NCI-H2107 (cell line): ENCODE results near the gene FAAP24.
A peak's percentile ranks its signal among the peaks of the same experiment; 100 is the strongest.
"Not testable (repeated sequence)": the region's sequence is repeated elsewhere in the genome, so short reads cannot be mapped to it uniquely, and the experiment has no call there.

Experiments used
- DNase-seq: peaks from one replicate; lab custom pipeline; 2025; lab: John Stamatoyannopoulos, UW

Gene FAAP24

GRCh38 chr19:32971715-32972540, at the start of gene FAAP24, which contains the start of gene CEP89:
FAAP24 (plus strand) TSS chr19:32972242; CDS start chr19:32973197, 955 bp downstream.
CEP89 (minus strand) TSS chr19:32971958; CDS start chr19:32971874, 84 bp downstream.
- DNase-seq, result peak; percentile 98

GRCh38 chr19:32924200-32924599, 47.8 kb upstream of the FAAP24 start:
- no peak for DNase-seq

DNA sequence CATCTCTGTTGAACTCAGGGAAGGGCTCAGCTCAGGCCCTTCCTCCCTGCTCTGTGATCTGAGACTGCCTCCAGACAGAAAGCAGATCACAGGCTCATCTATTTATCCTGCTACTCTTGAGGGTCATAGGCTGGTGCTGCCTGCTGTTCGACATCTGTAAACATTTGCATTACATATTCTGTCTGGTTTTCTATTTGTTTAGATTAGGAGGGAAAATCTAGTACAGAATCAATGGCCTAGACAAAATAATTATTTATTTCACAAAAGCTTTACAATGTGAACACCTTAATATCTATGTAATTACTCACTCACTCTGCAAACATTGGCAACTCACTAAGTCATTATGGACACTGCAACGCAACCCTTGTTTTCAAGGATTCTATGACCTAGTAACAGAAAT, 43.2 kb upstream of the FAAP24 start:
- no peak for DNase-seq

DNA sequence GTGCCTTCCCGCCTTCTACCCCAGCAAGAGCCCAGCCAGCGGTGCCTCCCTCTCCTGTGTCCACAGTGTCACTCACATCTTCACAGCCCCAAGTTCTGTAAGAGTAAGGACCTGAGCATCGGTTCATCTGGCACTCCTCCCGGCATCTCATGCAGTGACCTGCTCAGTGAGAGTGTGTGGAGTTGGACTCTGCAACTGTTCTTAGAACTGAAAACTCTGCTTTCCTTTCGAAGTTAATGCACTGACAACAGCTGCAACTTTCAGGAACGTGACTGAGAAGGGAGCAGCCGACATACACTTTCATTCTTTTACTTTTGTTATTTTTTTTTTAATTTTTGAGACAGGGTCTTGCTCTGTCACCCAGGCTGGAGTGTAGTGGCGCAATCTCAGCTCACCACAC, 41.5 kb upstream of the FAAP24 start:
- DNase-seq, result no peak

DNA sequence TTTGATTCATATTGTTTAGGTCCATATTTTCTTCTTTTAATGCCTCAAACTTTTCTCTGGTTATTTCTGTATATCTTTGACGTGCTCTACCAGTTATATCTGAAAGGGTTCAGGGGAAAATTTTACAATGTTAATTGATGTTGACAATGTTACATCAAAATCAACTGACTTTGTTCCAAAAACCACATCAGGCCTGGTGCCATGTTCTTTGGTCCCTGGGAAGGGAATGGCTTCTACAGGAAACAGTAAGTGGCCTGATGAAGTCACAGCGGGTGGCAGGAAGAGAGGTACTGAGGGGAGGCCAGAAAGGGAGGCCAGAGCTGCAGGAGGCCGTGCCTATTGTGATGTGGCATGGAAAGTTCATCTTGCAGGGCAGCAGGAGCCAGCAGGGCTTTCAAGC, 38.5 kb upstream of the FAAP24 start:
- DNase-seq, result no peak

- no peak for DNase-seq
Measured at GRCh38 chr19:32935629-32936028, 36.4 kb upstream of the FAAP24 start.

- DNase-seq, result no peak
Measured at GRCh38 chr19:32936065-32936464, 36.0 kb upstream of the FAAP24 start.

GRCh38 chr19:32941273-32941672, 30.8 kb upstream of the FAAP24 start:
- not testable (repeated sequence) for DNase-seq

DNA sequence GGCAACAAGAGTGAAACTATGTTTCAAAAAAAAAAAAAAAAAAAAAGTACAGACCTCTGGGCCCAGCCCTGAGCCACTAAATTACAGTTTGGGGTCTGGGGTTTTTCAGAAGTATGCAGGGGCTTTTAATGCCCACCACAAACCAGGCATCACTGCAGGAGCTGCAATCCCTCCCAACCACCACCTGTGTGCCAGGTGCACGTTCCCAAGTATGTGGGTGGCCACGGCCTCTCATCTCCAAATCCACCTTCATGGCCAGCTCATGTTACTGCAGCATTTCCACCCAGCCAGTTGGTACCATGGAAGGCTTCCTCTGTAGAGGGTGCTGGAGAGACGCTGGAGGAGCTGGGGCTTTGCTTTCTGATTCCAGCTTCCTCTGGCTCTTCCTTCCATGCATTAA, 26.8 kb upstream of the FAAP24 start:
- peak; percentile 45 for DNase-seq

- no peak for DNase-seq
Measured at GRCh38 chr19:32966750-32967149, 5.3 kb upstream of the FAAP24 start.

DNA sequence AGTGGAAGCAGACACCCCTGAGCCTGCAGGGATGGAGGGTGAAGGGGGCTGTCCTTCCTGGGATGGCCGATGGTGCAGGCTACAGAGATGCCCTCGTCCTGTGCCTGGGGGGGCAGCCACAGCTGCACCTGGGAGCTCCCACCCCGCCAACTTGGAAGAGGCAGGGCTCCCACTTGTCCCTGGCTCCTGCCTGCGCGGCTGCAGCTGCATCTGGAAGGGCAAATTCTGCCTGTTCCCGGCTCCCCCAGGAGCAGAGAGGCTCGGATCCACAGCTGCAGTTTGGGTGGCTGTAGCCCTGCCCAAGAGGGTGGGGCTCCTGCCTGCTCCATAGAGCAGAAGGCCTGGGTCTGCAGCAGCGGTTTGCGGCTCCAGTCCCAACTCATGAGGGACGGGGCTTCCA, 2.5 kb upstream of the FAAP24 start:
- DNase-seq, result no peak

DNA sequence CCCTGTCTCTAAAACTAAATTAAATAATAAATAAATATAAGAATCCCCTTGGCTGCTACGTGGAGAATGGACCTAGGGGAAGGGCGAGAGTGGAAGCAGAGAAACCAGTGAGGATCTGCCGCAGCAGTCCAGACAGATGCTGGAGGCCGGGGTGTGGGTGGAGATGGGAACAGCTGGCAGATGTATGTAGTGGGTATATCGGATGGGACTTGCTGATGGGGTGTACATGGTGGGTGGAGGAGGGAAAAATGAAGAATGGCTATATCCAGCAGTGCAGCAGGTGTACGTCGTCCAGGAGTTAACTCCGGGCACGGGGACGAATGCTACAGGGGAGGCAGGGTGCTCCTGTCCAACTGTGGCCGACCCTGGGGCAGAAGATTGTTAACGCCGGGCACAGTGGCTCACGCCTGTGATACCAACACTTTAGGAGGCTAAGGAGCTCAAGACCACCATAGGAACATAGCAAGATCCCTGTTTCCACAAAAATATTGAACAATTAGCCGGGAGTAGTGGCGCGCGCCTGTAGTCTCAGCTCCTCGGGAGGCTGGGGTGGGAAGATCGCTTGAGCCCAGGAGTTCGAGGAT, 938 bp upstream of the FAAP24 start:
- DNase-seq, result no peak

DNA sequence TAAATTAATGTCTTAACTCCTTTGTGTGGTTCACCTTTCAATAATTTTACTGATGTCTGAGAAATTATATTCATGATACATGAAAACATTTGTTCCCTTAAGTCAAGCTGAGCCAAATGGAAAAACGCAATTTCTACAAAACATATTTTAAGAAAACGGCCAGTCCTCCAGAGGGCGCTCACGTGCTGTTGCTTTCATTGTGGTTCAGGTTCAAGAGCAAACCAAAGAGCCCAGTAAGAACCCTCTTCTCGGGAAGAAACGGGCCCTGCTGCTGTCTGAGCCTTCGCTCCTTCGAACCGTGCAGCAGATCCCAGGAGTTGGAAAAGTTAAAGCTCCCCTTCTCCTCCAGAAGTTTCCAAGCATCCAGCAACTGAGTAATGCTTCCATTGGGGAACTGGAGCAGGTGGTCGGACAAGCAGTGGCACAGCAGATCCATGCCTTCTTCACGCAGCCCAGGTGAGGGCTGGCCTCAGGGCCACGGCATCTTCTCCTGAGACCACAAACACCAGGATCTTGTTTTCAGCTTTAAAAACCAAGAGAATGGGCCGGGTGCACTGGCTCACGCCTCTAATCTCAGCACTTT, 4.3 kb downstream of the FAAP24 start:
- DNase-seq, result peak; percentile 43

DNA sequence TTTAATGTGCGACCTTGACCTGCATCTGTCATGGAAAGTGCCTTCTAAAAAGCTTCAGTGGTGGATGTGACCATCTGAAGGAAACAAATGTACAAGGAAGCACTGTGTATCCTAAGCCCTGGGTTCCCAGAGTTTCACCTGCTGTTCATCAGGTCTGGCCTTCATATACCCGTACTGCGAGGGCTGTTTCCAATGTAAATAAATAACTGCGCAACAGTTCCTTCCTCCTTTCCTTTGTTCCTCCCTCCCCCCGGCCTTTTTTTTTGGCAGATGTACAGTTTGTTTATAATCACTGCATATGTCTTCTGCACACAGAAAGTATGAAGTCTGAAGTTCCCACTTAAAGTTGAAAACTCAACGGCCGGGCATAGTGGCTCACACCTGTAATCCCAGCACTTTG, 5.2 kb downstream of the FAAP24 start:
- no peak for DNase-seq

GRCh38 chr19:32977813-32978212, 5.8 kb downstream of the FAAP24 start:
- not testable (repeated sequence) for DNase-seq

DNA sequence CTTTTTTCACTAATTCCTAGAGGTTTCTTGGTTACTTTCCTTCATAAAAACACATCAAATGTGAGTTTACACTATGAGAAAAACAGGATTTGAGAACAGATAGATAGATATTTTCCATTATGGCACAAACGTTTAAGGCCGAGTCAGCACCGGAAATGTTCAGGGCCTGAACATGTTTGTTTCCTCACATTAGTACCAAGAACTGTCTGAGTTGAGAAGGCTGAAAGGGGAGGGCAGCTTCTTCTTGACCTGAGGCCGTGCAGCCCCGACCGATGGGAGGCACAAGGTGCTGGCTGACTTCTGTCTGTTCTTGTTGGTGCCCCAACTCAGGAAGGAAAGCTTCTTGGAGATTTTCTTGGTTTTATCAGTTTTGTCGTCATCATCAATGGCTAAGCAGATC, 7.8 kb downstream of the FAAP24 start:
- not testable (repeated sequence) for DNase-seq

DNA sequence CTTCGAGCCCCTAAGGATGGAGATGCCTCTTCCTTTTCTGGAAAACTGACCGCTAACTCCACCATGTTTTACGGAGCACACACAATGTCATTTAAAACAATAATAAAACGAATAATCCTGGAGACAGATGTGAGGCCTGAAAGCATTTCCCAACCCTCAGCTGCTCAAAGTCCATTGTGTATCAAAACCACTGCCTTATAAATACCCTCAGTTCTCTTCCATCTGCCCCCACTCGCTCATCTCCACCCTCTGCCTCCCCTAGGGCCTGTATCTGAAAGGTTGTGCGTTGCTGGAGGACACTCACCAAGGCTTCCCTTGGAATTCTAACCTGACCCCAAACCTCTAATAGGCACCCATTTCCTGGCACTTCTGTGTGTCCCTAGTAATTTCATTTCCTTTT, 10.4 kb downstream of the FAAP24 start:
- not testable (repeated sequence) for DNase-seq

- not testable (repeated sequence) for DNase-seq
Measured at GRCh38 chr19:32988254-32988653, 16.2 kb downstream of the FAAP24 start.

DNA sequence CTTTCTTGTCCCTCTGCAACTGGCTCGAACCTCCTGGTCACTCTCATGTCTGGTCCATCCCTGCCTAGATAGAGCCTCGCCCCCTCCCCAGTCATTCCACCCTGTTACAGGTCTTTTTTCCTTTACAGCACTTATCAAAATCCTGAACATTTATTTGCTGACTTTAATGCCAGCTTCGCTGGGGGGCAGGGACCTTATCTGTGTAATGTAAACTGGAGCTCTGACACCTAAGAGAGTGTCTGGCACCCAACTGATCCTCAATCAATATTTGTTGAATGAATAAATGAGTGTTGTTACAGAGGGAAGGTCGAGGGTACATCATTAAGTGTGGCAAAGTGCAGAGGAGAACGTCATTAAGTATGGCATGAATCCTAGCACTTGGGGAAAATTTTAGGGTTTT, 16.7 kb downstream of the FAAP24 start:
- no peak for DNase-seq

GRCh38 chr19:32995966-32996365, 23.9 kb downstream of the FAAP24 start:
- DNase-seq, result not testable (repeated sequence)

DNA sequence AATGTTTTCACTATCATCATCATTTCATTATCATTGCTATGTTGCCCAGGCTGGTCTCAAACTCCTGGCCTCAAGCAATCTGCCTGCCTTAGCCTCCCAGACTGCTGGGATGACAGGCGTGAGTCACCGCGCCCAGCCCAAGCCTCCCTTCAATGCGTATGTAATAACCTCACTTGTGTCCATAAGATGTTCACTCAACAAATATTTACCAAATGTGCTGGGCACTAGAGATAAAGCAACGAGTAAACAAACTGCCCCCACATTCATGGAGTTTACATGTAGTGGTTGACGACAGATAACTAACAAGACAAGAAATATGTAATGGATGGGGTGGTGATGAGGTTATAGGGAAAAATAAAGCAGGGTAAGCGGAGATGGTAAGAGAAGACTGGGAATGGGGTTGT, 25.0 kb downstream of the FAAP24 start:
- DNase-seq, result not testable (repeated sequence)

- DNase-seq, result no peak
Measured at GRCh38 chr19:32997716-32998355, 25.8 kb downstream of the FAAP24 start.

- no peak for DNase-seq
Measured at GRCh38 chr19:32998722-32999121, 26.7 kb downstream of the FAAP24 start.
